Smooth muscle cell (in vitro differentiated cells): Measurements from ENCODE around the gene DYNC1I1. TPM values are rescaled to one million over a fixed set of nuclear protein-coding genes. Genes with fewer than 3 reads are reported as not detected.
A peak's percentile ranks its signal among the peaks of the same experiment; 100 is the strongest.

Experiments
- DNase-seq: peaks from one replicate; lab custom pipeline; 2025; ENCODE audit not compliant: unreplicated experiment; lab: John Stamatoyannopoulos, UW
- H2AFZ ChIP-seq: fragments of 200-600 bp; sonication (generic); 2 replicates; pipeline ENCODE4 v1.6.0; 2016; ENCODE audit warnings: antibody characterized with exemption, low read depth, mild to moderate bottlenecking
- H3F3A ChIP-seq: fragments of 200-600 bp; sonication (generic); 2 replicates; pipeline ENCODE4 v1.6.0; 2017; ENCODE audit warnings: antibody characterized with exemption, low read depth
- H3K27ac ChIP-seq: fragments of 200-600 bp; sonication (generic); 2 replicates; pipeline ENCODE4 v1.5.1; 2016; ENCODE audit warnings: low read depth, mild to moderate bottlenecking
- H3K27me3 ChIP-seq: fragments of 200-600 bp; sonication (generic); 2 replicates; pipeline ENCODE4 v1.6.1; 2016; ENCODE audit warnings: low read depth, mild to moderate bottlenecking
- H3K36me3 ChIP-seq: fragments of 200-600 bp; sonication (generic); 2 replicates; pipeline ENCODE4 v1.5.1; 2016; ENCODE audit warnings: low read depth
- H3K4me1 ChIP-seq: fragments of 200-600 bp; sonication (generic); 2 replicates; pipeline ENCODE4 v1.5.1; 2016; ENCODE audit warnings: low read depth
- H3K4me2 ChIP-seq: fragments of 200-600 bp; sonication (generic); 2 replicates; pipeline ENCODE4 v1.6.0; 2016; ENCODE audit warnings: mild to moderate bottlenecking
- H3K4me3 ChIP-seq: fragments of 200-600 bp; sonication (generic); 2 replicates; pipeline ENCODE4 v1.5.1; 2016; ENCODE audit warnings: mild to moderate bottlenecking
- H3K79me2 ChIP-seq: fragments of 200-600 bp; sonication (generic); 2 replicates; pipeline ENCODE4 v1.6.0; 2016; ENCODE audit warnings: low read depth, mild to moderate bottlenecking
- H3K9ac ChIP-seq: fragments of 200-600 bp; sonication (generic); 2 replicates; pipeline ENCODE4 v1.6.0; 2016; ENCODE audit warnings: low read depth
- H3K9me3 ChIP-seq: fragments of 200-600 bp; sonication (generic); replicated peaks from 2 replicates; pipeline ENCODE4 v1.5.1; 2016; ENCODE audit warnings: low read depth
- H4K20me1 ChIP-seq: fragments of 200-600 bp; sonication (generic); 2 replicates; pipeline ENCODE4 v1.6.0; 2016; ENCODE audit warnings: low read depth
- WGBS: methylation state at CpG from one replicate; pipeline ENCODE4 v1.1.7; 2016; ENCODE audit warnings: low lambda C conversion rate; 5-methylcytosine and 5-hydroxymethylcytosine counted together
- polyA plus RNA-seq: library from polyadenylated mRNA; unstranded; fragments of >200 nt; fragmentation: Nextera tagmentation; extraction: Ambion mirVana; gene quantifications from 2 replicates; pipeline ENCODE4 v1.2.1, GENCODE V29; 2016
- total RNA-seq: library from RNA; depleted of rRNA; stranded (reverse); fragments of >200 nt; gene quantifications from 2 replicates; pipeline ENCODE4 v1.2.3, GENCODE V29; 2014
- TF ChIP-seq, protein P1 (sequence below): fragments of 200-600 bp; sonication (generic); IDR thresholded peaks from 2 replicates; pipeline ENCODE4 v1.5.1; 2017; ENCODE audit warnings: borderline replicate concordance, mild to moderate bottlenecking, antibody characterized with exemption; ENCODE audit not compliant: insufficient read depth, poor library complexity, severe bottlenecking

Gene DYNC1I1
- total and polyA plus RNA-seq, 2 experiments from 2014 or later, result 1.1 to 2.4 TPM

DNA sequence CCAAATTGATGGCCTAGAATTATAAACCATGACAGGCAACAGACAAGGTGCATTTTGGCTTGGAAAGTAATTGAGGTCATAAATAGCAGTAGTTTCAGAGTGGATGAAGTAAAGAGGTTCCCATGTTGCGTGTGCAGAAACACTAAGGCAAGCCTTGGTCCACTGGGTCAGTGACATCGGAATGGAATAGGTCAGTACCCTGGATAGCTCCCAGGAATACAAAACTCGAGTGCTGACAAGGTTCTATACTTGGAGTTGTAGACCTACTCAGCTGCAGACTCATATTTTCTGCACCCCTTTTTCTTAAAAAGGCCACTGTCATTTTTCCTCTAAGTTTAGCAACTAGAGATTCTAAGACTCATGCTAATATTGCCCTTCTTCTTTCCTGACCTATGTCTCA lies 132.8 kb downstream of the DYNC1I1 start:
- TF ChIP-seq, protein P1, sequence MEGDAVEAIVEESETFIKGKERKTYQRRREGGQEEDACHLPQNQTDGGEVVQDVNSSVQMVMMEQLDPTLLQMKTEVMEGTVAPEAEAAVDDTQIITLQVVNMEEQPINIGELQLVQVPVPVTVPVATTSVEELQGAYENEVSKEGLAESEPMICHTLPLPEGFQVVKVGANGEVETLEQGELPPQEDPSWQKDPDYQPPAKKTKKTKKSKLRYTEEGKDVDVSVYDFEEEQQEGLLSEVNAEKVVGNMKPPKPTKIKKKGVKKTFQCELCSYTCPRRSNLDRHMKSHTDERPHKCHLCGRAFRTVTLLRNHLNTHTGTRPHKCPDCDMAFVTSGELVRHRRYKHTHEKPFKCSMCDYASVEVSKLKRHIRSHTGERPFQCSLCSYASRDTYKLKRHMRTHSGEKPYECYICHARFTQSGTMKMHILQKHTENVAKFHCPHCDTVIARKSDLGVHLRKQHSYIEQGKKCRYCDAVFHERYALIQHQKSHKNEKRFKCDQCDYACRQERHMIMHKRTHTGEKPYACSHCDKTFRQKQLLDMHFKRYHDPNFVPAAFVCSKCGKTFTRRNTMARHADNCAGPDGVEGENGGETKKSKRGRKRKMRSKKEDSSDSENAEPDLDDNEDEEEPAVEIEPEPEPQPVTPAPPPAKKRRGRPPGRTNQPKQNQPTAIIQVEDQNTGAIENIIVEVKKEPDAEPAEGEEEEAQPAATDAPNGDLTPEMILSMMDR, result no peak
- Histone ChIP-seq H3K27me3 (peaks cover 17% of the 10 kb centered on the region), H3K4me3 (no peak overlapping the region), H3K36me3 (no peaks in the 10 kb centered on the region), H3K4me1 (peaks cover 16% of the 10 kb centered on the region), H3F3A (no peaks in the 10 kb centered on the region), H3K27ac (no peak overlapping the region), H2AFZ (no peak overlapping the region), H3K79me2 (no peaks in the 10 kb centered on the region), H3K9ac (no peak overlapping the region), H3K9me3 (no peaks in the 10 kb centered on the region), H3K4me2 (no peak overlapping the region), H4K20me1 (no peaks in the 10 kb centered on the region)
- no peak for DNase-seq
- WGBS, result 45% methylated on average over 3 of the region's 3 CpGs

DNA sequence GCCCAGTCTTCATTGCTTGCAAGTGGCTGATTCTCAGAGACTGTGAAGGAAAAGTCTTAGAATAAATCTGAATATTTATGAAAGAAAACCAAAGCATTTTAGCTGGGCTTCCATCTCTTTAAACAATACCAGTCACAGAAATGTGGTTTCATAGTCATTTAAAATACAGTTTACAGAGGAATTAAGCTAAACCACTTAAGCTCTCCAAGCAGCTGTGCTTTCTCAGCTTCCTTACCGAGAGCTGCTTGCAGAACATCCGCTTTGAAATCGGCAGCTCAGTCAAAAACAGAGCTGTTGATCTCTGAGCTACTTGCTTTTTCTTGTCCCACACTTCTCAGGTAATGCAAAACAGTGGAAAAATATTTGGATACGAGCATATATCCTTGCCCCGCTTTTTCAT lies 134.5 kb downstream of the DYNC1I1 start:
- H3K4me1 ChIP-seq, result peaks cover 16% of the 10 kb centered on the region
- H3K27me3 ChIP-seq, result peaks cover 28% of the 10 kb centered on the region
- no peaks in the 10 kb centered on the region for H3F3A ChIP-seq
- H2AFZ ChIP-seq, result no peak overlapping the region
- TF ChIP-seq, protein P1, result no peak
- peak overlapping the region; percentile 53 for H3K4me2 ChIP-seq
- DNase-seq, result no peak
- 44% methylated on average over 5 of the region's 5 CpGs for WGBS
- H3K4me3 ChIP-seq, result no peak overlapping the region
- no peaks in the 10 kb centered on the region for H4K20me1 ChIP-seq
- H3K27ac ChIP-seq, result no peak overlapping the region
- H3K79me2 ChIP-seq, result no peaks in the 10 kb centered on the region
- H3K9ac ChIP-seq, result no peak overlapping the region
- H3K36me3 ChIP-seq, result no peaks in the 10 kb centered on the region
- no peaks in the 10 kb centered on the region for H3K9me3 ChIP-seq

DNA sequence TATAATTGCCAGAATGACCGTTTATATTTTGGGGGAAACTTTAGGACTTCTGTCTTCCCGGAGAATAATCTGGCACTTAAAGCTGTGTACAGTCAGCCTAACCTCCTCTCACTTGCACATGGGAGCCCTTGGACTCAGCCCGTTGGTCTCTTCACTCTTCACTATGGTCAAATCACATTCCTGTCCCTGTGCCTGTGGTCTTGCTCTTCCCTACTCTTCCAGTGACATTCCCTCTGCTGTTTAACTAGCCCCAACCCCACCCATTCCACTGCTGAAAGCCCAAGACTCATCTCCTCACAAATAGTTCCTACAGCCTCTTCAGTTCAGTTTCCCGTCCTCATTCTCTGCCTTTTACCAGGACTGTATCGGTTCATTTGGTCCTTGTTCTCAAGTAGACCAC lies 135.0 kb downstream of the DYNC1I1 start:
- H4K20me1 ChIP-seq, result no peaks in the 10 kb centered on the region
- peak overlapping the region; percentile 53 for H3K4me2 ChIP-seq
- DNase-seq, result no peak

DNA sequence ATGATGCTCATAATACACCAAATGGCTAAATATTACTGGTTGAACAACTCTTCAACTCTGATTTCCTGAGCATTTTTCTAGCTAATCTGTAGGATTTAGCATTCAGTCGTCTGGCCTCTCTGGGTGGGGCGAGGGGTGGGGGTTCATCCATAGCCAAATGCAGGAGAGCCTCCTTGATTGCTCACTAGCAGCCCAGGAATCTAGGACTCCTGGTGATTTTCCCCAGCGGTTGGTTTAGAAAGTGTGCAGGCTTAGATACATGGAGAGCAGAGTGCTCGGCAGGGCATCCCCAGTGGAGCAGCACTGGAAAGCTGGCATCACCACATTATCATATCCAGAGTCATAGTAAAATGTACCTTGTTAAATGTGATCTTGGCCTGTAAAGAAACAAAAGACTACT lies 136.1 kb downstream of the DYNC1I1 start:
- no peak overlapping the region for H3K4me3 ChIP-seq
- no peaks in the 10 kb centered on the region for H3K79me2 ChIP-seq
- no peak overlapping the region for H3K9ac ChIP-seq
- H3K27me3 ChIP-seq, result peaks cover 24% of the 10 kb centered on the region
- H3K27ac ChIP-seq, result no peak overlapping the region
- H3K4me1 ChIP-seq, result peaks cover 16% of the 10 kb centered on the region
- TF ChIP-seq, protein P1, result no peak
- H3F3A ChIP-seq, result no peaks in the 10 kb centered on the region
- H4K20me1 ChIP-seq, result no peaks in the 10 kb centered on the region
- DNase-seq, result no peak
- peak overlapping the region; percentile 13 for H3K4me2 ChIP-seq
- H3K36me3 ChIP-seq, result no peaks in the 10 kb centered on the region
- H2AFZ ChIP-seq, result no peak overlapping the region
- no peaks in the 10 kb centered on the region for H3K9me3 ChIP-seq
- 49% methylated on average over 4 of the region's 4 CpGs for WGBS

More for the DNA sequence above, 135.0 kb downstream of the DYNC1I1 start:
- Histone ChIP-seq H3K9me3 (no peaks in the 10 kb centered on the region), H2AFZ (no peak overlapping the region), H3K79me2 (no peaks in the 10 kb centered on the region), H3K36me3 (no peaks in the 10 kb centered on the region), H3K27ac (no peak overlapping the region), H3K27me3 (peaks cover 31% of the 10 kb centered on the region), H3F3A (no peaks in the 10 kb centered on the region), H3K4me3 (no peak overlapping the region), H3K9ac (no peak overlapping the region), H3K4me1 (peaks cover 16% of the 10 kb centered on the region)
- TF ChIP-seq, protein P1, result no peak
- 66% methylated on average over 5 of the region's 5 CpGs for WGBS
